HEK293T (cell line): Measurements from ENCODE around the gene NCOA7.

Experiments used
- CTCF ChIA-PET: fragments of 350-600 bp; formaldehyde crosslinking; extraction: SDS; loops from one replicate; lab custom pipeline; 2021; ENCODE audit warnings: antibody characterized with exemption, inconsistent platforms; lab: Yijun Ruan, JAX
- POLR2A ChIA-PET: fragments of 350-600 bp; formaldehyde crosslinking; extraction: SDS; loops from one replicate; lab custom pipeline; 2020; ENCODE audit warnings: antibody characterized with exemption, inconsistent platforms; lab: Yijun Ruan, JAX
- DNase-seq: peaks from one replicate; pipeline ENCODE4 v3.0.0; 2012; ENCODE audit warnings: mixed read lengths; ENCODE audit errors: extremely low spot score
- ARNT ChIP-seq: fragments of 450-650 bp; IDR thresholded peaks from 2 replicates; pipeline ENCODE4 v1.6.1; 2017; ENCODE audit warnings: mild to moderate bottlenecking
- BHLHE40 ChIP-seq: fragments of 450-650 bp; IDR thresholded peaks from 2 replicates; pipeline ENCODE4 v1.6.1; 2016; ENCODE audit warnings: mild to moderate bottlenecking, moderate library complexity, borderline replicate concordance
- CTBP1 ChIP-seq: fragments of 450-650 bp; IDR thresholded peaks from 2 replicates; pipeline ENCODE4 v1.6.1; 2016; ENCODE audit warnings: borderline replicate concordance
- ELF4 ChIP-seq: fragments of 450-650 bp; IDR thresholded peaks from 2 replicates; pipeline ENCODE4 v1.6.1; 2017; ENCODE audit warnings: antibody characterized with exemption
- FOXA1 ChIP-seq: fragments of 450-650 bp; IDR thresholded peaks from 2 replicates; pipeline ENCODE4 v1.6.1; 2016; ENCODE audit warnings: mild to moderate bottlenecking
- FOXK2 ChIP-seq: fragments of 450-650 bp; IDR thresholded peaks from 2 replicates; pipeline ENCODE4 v1.6.1; 2016; ENCODE audit warnings: mild to moderate bottlenecking
- FOXM1 ChIP-seq: fragments of 450-650 bp; IDR thresholded peaks from 2 replicates; pipeline ENCODE4 v1.6.1; 2017; ENCODE audit warnings: mild to moderate bottlenecking, borderline replicate concordance
- HDGF ChIP-seq: fragments of 450-650 bp; IDR thresholded peaks from 2 replicates; pipeline ENCODE4 v1.6.1; 2017; ENCODE audit warnings: antibody characterized with exemption, borderline replicate concordance
- L3MBTL2 ChIP-seq: fragments of 450-650 bp; conservative IDR thresholded peaks from 2 replicates; pipeline ENCODE4 v1.6.1; 2016; ENCODE audit warnings: mild to moderate bottlenecking
- LEF1 ChIP-seq: fragments of 450-650 bp; IDR thresholded peaks from 2 replicates; pipeline ENCODE4 v1.6.1; 2017; ENCODE audit warnings: mild to moderate bottlenecking, borderline replicate concordance
- NFRKB ChIP-seq: fragments of 450-650 bp; IDR thresholded peaks from 2 replicates; pipeline ENCODE4 v1.6.1; 2016; ENCODE audit warnings: mild to moderate bottlenecking, moderate library complexity
- SP1 ChIP-seq: fragments of 450-650 bp; IDR thresholded peaks from 2 replicates; pipeline ENCODE4 v1.6.1; 2017
- SUZ12 ChIP-seq: fragments of 450-650 bp; IDR thresholded peaks from 2 replicates; pipeline ENCODE4 v1.6.1; 2016; ENCODE audit warnings: mild to moderate bottlenecking
- TARDBP ChIP-seq: fragments of 450-650 bp; IDR thresholded peaks from 2 replicates; pipeline ENCODE4 v1.6.1; 2016
- ZNF384 ChIP-seq: fragments of 450-650 bp; IDR thresholded peaks from 2 replicates; pipeline ENCODE4 v1.6.1; 2016
- TF ChIP-seq, protein P1 (sequence below): fragments of 450-650 bp; IDR thresholded peaks from 2 replicates; pipeline ENCODE4 v1.6.1; 2016

The NCOA7 gene

DNA sequence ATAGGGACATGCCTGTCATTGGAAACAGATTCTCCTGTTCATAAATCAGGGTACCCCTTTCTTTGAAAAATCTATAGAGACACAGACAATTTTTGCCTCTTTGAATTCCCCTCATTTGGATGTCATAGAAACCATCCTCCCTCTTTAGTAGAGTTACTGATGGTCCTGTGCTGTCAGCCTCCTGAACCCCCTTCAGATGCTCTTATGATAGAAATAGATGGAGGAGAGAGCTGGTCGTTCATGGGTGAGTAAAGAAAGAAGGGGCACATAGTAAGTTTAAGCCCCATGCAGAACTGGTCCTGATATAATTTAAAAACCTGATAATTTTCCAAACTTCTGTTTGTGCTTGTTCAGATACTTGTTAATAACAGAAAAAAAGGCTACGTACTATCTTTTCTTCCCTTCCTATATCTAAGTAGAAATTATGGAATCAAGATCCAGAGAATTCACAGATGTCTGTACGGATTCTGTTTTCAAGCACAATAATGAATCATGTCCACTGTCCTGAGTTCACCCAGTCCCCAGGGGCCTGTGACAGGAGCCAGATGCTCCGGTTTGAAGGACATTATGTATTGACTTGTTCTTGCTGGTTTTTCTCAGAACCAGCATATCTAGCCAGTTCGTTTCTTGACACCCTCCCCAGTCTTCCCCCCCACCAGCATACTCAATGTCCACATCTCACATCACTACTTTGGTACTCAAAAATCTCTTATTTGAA, 78.1 kb downstream of the NCOA7 start:
- ChIA-PET CTCF (interaction anchor here (0.9 kb wide), 1 partner anchor 37 kb away, joined by 4 read pairs; no protein-coding TSS in a partner anchor), POLR2A (no interaction called here)
- DNase-seq = no peak
- TF ChIP-seq HDGF (no peak), ZNF384 (no peak), FOXM1 (no peak), CTBP1 (no peak), TARDBP (no peak), FOXK2 (no peak), LEF1 (no peak), FOXA1 (no peak)

DNA sequence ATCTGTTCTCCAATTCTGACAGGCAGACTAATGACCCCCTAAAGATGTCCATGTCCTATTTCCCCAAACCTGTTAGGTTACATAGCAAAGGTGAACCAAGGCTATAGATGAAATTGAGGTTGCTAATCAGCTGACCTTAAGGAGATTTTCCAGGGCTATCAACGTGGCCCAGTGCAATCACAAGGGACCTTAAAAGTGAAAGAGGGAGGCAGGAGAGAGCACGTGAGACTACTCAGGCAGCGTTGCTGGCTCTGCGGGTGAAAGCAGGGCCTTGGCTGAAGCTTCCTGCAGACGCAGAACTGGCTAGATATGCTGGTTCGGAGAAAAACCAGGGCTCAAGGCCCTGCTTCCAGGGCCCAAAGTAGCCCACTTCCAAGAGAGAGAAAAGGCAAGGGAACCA, 78.7 kb downstream of the NCOA7 start:
- no peak for TF ChIP-seq LEF1
- POLR2A ChIA-PET = no interaction called here
- DNase-seq = no peak
- CTCF ChIA-PET = no interaction called here

DNA sequence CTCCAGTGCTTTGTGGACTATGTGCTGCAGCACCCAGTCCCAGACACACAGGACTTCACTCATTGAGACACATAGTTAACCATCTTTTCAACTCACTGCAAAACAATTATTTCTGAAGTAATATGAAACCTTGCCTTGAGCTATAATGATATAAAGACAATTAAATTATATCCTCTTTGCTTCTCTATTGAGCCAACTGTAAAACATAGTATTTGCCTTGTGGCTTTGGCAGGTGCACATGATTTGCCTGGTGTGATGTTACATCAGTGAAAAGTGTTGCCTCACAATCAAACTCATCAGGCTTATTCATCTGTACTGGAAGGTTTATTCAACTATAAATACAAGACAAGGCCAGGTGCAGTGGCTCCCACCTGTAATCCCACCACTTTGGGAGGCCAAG, 80.6 kb downstream of the NCOA7 start:
- CTCF ChIA-PET = interaction anchor here (1.6 kb wide), 1 partner anchor 85 kb away, joined by 6 read pairs; the partner anchor contains the start of gene HINT3
- POLR2A ChIA-PET = interaction anchor here (2.4 kb wide), 1 partner anchor 86 kb away, joined by 8 read pairs; the partner anchor contains the start of gene HINT3
- no peak for DNase-seq
- TF ChIP-seq ARNT (no peak), NFRKB (no peak), L3MBTL2 (no peak), ZNF384 (no peak), FOXA1 (no peak), BHLHE40 (no peak), FOXM1 (no peak), TARDBP (no peak), SUZ12 (no peak), LEF1 (no peak), CTBP1 (no peak), FOXK2 (no peak), SP1 (no peak), ELF4 (no peak)
- TF ChIP-seq, protein P1, sequence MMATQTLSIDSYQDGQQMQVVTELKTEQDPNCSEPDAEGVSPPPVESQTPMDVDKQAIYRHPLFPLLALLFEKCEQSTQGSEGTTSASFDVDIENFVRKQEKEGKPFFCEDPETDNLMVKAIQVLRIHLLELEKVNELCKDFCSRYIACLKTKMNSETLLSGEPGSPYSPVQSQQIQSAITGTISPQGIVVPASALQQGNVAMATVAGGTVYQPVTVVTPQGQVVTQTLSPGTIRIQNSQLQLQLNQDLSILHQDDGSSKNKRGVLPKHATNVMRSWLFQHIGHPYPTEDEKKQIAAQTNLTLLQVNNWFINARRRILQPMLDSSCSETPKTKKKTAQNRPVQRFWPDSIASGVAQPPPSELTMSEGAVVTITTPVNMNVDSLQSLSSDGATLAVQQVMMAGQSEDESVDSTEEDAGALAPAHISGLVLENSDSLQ = no peak

DNA sequence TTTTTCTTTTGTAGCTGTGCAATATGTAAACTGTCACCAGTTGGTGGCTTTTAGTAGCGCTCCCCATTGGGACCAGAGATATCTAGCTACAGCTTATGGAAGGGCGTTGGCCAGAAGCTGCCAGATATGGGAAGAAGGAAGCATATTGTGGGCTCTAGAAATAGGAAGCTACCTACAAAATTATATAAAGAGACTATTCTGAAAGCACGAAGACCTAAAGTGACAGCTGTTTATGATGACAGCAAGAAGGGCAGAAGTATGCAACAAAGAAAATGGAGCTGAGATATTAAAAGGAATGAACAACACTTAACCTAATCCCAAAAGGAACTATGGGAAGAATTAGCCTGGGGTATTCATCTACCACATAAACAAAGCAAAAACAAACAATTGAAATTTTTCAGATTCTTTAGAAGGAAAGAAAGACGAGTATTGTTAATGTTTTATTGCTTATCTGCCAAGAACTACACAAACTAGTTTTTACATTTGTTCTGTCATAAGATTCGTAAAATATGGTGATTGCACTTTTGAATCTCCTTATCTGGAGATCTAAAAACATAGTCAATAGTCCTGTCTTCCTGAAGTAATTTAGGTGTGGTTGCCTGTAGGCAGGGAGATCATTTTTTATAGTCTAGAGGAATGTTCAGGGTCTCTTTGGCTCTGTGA, 81.6 kb downstream of the NCOA7 start:
- DNase-seq = no peak
- ChIA-PET POLR2A (interaction anchor here (1.1 to 2.4 kb wide), 2 partner anchors 85 to 114 kb away, joined by 5 to 8 read pairs; partner anchors contain the start of genes HINT3 and TRMT11), CTCF (interaction anchor here (0.8 to 1.6 kb wide), 3 partner anchors 31 to 84 kb away, joined by 3 to 6 read pairs (median 4); partner anchors contain the start of gene HINT3)

DNA sequence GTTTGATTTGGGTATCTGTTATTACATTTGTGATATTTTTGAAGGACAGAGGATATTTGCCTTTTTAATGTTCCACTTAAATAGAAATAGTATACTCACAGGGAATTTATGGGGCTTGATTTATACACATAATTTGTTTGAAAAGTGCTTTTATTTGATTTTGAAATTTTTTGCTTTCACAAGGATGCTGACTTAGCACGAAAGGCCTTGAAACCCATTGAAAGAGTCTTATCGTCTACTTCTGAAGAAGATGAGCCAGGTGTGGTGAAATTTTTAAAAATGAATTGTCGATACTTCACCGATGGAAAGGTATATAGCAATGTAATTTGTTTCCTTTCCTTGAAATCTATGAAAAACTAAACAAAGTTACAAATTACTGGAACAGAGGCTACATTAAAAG, 91.5 kb downstream of the NCOA7 start:
- POLR2A ChIA-PET = no interaction called here
- CTCF ChIA-PET = no interaction called here
- TF ChIP-seq BHLHE40 = no peak
- TF ChIP-seq, protein P1 = no peak
- TF ChIP-seq FOXA1 = no peak
- TF ChIP-seq SUZ12 = no peak
- TF ChIP-seq NFRKB = no peak
- no peak for TF ChIP-seq SP1
- no peak for TF ChIP-seq ELF4
- no peak for TF ChIP-seq ARNT
- no peak for TF ChIP-seq FOXK2
- TF ChIP-seq L3MBTL2 = no peak
- no peak for TF ChIP-seq LEF1
- no peak for TF ChIP-seq ZNF384
- no peak for TF ChIP-seq CTBP1

More for the DNA sequence above, 81.6 kb downstream of the NCOA7 start:
- TF ChIP-seq BHLHE40 = no peak
- TF ChIP-seq FOXM1 = no peak
- TF ChIP-seq FOXK2 = no peak
- no peak for TF ChIP-seq NFRKB
- no peak for TF ChIP-seq FOXA1
- TF ChIP-seq SUZ12 = no peak
- no peak for TF ChIP-seq ELF4
- TF ChIP-seq ARNT = no peak
- TF ChIP-seq HDGF = no peak
- TF ChIP-seq TARDBP = no peak
- no peak for TF ChIP-seq L3MBTL2
- TF ChIP-seq ZNF384 = no peak
- TF ChIP-seq CTBP1 = no peak
- TF ChIP-seq, protein P1 = no peak
- TF ChIP-seq SP1 = no peak
- TF ChIP-seq LEF1 = no peak

More for the DNA sequence above, 91.5 kb downstream of the NCOA7 start:
- DNase-seq = no peak
